Measurements from ENCODE around the gene STXBP5L. TPM values are rescaled to one million over a fixed set of nuclear protein-coding genes. Genes with fewer than 3 reads are reported as not detected.
"Not testable (repeated sequence)": the region's sequence is repeated elsewhere in the genome, so short reads cannot be mapped to it uniquely, and the experiment has no call there.

Gene STXBP5L
- total RNA-seq, 6 experiments from 2014 or later = not detected

DNA sequence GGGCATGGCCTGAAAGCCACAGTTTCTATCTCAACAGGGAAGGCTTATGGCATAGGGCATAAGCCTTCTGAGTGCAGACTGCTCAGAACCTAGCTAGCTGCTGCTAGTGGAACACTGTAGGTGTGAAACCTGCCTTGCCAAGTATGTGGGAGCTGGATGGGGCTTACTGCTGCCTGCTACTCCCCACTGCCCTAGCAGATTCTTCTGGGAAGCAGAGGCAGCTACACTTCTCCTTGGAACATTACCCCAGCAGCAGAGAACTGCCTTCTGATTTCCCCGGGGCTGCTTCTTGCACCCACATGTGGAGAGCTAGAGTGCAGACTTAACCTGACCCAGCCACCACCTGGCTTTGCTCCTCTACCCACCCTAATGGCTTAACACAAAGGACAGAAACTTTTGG is 422.1 kb downstream of the STXBP5L start:
- Histone ChIP-seq H3K4me1 (no peaks in the 10 kb centered on the region), H3K27me3 (no peaks in the 10 kb centered on the region), H3K36me3 (no peaks in the 10 kb centered on the region), H3K27ac (no peak overlapping the region), H3K9me3 (no peaks in the 10 kb centered on the region), H3K4me3 (no peak overlapping the region)
- ATAC-seq (no peak), DNase-seq (no peak)
- no CpG with 5 or more reads among the region's 1 CpG for WGBS (ENCODE audit: insufficient coverage, low coverage, low lambda C conversion rate, missing lambda C conversion rate)
- intact Hi-C loops (cut with DNase I) = no loop called here
- TF ChIP-seq, protein P1, sequence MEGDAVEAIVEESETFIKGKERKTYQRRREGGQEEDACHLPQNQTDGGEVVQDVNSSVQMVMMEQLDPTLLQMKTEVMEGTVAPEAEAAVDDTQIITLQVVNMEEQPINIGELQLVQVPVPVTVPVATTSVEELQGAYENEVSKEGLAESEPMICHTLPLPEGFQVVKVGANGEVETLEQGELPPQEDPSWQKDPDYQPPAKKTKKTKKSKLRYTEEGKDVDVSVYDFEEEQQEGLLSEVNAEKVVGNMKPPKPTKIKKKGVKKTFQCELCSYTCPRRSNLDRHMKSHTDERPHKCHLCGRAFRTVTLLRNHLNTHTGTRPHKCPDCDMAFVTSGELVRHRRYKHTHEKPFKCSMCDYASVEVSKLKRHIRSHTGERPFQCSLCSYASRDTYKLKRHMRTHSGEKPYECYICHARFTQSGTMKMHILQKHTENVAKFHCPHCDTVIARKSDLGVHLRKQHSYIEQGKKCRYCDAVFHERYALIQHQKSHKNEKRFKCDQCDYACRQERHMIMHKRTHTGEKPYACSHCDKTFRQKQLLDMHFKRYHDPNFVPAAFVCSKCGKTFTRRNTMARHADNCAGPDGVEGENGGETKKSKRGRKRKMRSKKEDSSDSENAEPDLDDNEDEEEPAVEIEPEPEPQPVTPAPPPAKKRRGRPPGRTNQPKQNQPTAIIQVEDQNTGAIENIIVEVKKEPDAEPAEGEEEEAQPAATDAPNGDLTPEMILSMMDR (IDR thresholded peaks at IDR 0.05) = no peak
- no peak for TF ChIP-seq POLR2A (IDR thresholded peaks at IDR 0.05)

DNA sequence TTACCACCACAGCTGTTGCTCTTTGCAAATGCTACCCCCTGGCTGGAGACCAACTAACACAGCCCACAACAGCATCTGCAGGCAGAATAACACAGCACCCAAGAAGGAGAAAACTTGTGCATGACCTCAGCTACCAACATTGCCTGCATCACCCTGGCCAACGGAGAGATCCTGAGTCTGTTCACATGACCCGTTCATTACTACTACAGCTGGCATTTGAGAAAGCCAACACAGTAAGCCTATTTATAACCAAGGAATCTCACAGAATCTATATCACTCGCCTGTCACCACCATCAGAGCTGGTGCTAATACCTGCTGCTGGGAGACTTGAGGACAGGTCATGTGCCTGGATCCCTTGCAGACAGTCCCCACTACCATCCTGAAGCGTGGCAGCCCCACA is 422.6 kb downstream of the STXBP5L start:
- Histone ChIP-seq H3K36me3 (no peaks in the 10 kb centered on the region), H3K4me1 (no peaks in the 10 kb centered on the region), H3K27me3 (no peaks in the 10 kb centered on the region), H3K27ac (no peak overlapping the region), H3K9me3 (no peaks in the 10 kb centered on the region), H3K4me3 (no peak overlapping the region)
- ATAC-seq (no peak), DNase-seq (no peak)
- intact Hi-C loops (cut with DNase I) = no loop called here
- 50% methylated on average over 4 of the region's 4 CpGs for whole genome bisulfite sequencing (ENCODE audit: insufficient coverage, low coverage, low lambda C conversion rate, missing lambda C conversion rate)
- no peak for TF ChIP-seq POLR2A (IDR thresholded peaks at IDR 0.05)
- TF ChIP-seq, protein P1 (IDR thresholded peaks at IDR 0.05) = no peak

DNA sequence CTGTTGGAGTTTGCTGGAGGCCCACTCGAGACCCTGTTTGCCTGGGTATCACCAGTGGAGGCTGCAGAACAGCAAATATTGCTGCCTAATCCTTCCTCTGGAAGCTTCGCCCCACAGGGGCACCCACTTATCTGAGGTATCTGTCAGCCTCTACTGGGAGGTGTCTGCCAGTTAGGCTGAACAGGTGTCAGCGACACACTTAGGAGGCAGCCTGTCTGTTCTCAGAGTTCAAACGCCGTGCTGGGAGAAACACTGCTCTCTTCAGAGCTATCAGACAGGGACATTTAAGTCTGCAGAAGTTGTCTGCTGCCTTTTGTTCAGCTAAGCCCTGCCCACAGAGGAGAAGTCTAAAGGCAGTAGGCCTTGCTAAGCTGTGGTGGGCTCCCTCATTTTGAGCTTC is 448.0 kb downstream of the STXBP5L start:
- H3K4me3 ChIP-seq; H3K9me3 ChIP-seq; H3K27ac ChIP-seq; H3K27me3 ChIP-seq; DNase-seq; intact Hi-C loops (cut with DNase I); H3K36me3 ChIP-seq; ATAC-seq; H3K4me1 ChIP-seq: not testable (repeated sequence)
- 13% methylated on average over 1 of the region's 5 CpGs for WGBS (ENCODE audit: insufficient coverage, low coverage, low lambda C conversion rate, missing lambda C conversion rate)

DNA sequence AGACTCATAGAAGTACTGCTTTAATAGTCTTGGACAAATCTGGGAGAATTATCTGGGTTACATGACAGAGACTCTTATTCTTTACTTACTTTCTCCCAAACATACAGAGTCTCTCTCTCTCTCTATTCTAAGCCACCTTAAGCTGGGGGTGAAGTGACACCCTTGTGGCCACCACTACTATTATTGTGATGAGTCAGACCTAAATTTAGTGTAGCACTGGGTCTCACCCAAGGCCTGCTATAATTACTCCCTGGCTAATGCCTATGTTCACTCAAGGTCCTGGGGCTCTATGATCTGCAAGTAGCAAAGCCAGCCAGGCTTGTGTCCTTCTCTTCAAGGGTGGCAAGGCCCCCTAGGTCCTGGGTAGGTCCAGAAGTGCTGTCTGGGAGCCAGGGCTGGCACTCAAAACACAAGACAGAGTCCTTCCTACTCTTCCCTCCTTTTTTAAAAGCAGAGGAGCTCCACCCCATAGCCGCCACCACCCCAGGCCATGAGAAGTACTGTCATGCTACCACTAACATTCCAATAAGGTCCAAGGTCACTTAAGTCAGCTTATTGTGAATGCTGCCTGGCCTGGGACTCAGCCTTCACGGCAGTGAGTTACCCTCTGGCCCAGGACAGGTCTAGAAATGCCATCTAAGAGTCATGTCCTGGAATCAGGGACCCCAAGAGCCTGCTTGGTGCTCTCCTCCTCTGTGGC is 454.2 kb downstream of the STXBP5L start:
- Histone ChIP-seq H3K27me3 (no peaks in the 10 kb centered on the region), H3K27ac (no peak overlapping the region), H3K9me3 (no peaks in the 10 kb centered on the region), H3K4me3 (no peak overlapping the region), H3K4me1 (no peaks in the 10 kb centered on the region), H3K36me3 (no peaks in the 10 kb centered on the region)
- WGBS (ENCODE audit: insufficient coverage, low coverage, low lambda C conversion rate, missing lambda C conversion rate) = 25% methylated on average over 1 of the region's 2 CpGs
- no peak for TF ChIP-seq POLR2A (IDR thresholded peaks at IDR 0.05)
- TF ChIP-seq, protein P1 (IDR thresholded peaks at IDR 0.05) = no peak
- intact Hi-C loops (cut with DNase I) = no loop called here
- no peak for ATAC-seq
- DNase-seq = no peak

DNA sequence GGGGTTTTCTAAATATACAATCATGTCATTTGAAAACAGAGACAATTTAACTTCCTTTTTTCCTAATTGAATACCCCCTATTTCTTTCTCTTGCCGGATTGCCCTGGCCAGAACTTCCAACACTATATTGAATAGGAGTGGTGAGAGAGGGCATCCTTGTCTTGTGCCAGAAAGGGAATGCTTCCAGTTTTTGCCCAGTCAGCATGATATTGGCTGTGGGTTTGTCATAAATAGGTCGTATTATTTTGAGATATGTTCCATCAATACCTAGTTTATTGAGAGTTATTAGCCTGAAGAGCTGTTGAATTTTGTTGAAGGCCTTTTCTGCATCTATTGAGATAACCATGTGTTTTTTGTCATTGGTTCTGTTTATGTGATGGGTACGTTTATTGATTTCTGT is 480.3 kb downstream of the STXBP5L start:
- DNase-seq; H3K4me1 ChIP-seq; H3K36me3 ChIP-seq; H3K9me3 ChIP-seq; ATAC-seq; H3K27ac ChIP-seq; H3K27me3 ChIP-seq; intact Hi-C loops (cut with DNase I); H3K4me3 ChIP-seq: not testable (repeated sequence)
- WGBS (ENCODE audit: insufficient coverage, low coverage, low lambda C conversion rate, missing lambda C conversion rate) = 48% methylated on average over 3 of the region's 3 CpGs

DNA sequence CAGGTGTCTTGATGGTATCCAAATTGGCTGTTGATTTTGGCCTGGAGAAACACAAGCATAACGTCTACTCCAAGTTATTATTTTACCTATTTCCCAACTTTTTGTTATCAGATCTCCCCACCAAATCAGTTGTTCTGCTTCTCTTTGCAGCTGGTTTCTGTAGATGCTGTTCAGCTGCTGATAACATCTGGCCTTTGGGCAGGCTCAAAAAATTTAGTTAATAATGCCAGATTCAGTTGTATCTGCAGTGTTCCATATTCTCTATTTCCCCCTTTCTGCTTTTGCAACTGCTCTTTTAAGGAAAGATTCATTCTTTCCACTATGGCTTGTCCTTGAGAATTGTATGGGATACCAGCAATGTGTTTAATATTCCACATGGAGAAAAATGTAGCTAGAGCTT is 488.0 kb downstream of the STXBP5L start:
- ATAC-seq; intact Hi-C loops (cut with DNase I); H3K9me3 ChIP-seq: not testable (repeated sequence)

DNA sequence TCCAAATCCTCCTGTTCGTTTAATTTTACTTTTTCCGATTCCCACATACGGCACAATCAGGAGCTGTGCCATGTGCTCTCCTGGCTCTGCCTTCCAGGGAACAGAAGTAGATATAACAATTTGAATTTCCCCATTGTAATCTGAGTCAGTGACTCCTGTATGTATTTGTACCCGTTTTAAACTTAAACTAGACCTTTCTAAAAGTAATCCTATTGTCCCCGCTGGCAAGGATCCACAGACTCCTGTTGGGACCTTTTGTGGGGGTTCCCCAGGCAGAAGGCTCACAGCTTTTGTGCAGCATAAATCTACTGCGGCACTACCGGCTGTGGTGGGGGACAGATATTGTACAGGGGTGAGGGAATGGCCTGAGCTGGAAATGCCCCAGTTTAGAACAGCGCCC is 490.0 kb downstream of the STXBP5L start:
- WGBS (ENCODE audit: insufficient coverage, low coverage, low lambda C conversion rate, missing lambda C conversion rate) = 41% methylated on average over 5 of the region's 8 CpGs

More for the DNA sequence above, 488.0 kb downstream of the STXBP5L start:
- WGBS (ENCODE audit: insufficient coverage, low coverage, low lambda C conversion rate, missing lambda C conversion rate) = no CpG with 5 or more reads among the region's 1 CpG
- H3K4me3 ChIP-seq, H3K4me1 ChIP-seq, H3K27ac ChIP-seq, H3K36me3 ChIP-seq, H3K27me3 ChIP-seq, DNase-seq: not testable (repeated sequence)

More for the DNA sequence above, 490.0 kb downstream of the STXBP5L start:
- H3K36me3 ChIP-seq; intact Hi-C loops (cut with DNase I); H3K4me1 ChIP-seq; ATAC-seq; H3K9me3 ChIP-seq; H3K4me3 ChIP-seq; H3K27ac ChIP-seq; DNase-seq; H3K27me3 ChIP-seq: not testable (repeated sequence)
